Mesothelial cell of epicardium (in vitro differentiated cells): ENCODE results near the gene TTI1. TPM values are rescaled to one million over a fixed set of nuclear protein-coding genes. Genes with fewer than 3 reads are reported as not detected.

ENCODE experiments used
- DNase-seq, 2 experiments: peaks; one replicate each; pipeline ENCODE4 v3.0.0; 2021; ENCODE audit warnings: low spot score in 2 of 2; ENCODE audit not compliant: unreplicated experiment in 2 of 2
- H3K27ac Mint-ChIP-seq: 2 replicates; pipeline ENCODE4 v1.8.0; 2021; ENCODE audit warnings: mixed read lengths
- H3K27me3 Mint-ChIP-seq: 2 replicates; pipeline ENCODE4 v1.8.0; 2021; ENCODE audit warnings: low read depth, mixed read lengths
- H3K36me3 Mint-ChIP-seq: 2 replicates; pipeline ENCODE4 v1.8.0; 2021; ENCODE audit warnings: mixed read lengths
- H3K4me1 Mint-ChIP-seq: 2 replicates; pipeline ENCODE4 v1.8.0; 2021; ENCODE audit warnings: mixed read lengths
- H3K4me3 Mint-ChIP-seq: 2 replicates; pipeline ENCODE4 v1.8.0; 2021; ENCODE audit warnings: mild to moderate bottlenecking, moderate library complexity, mixed read lengths
- H3K9me3 Mint-ChIP-seq: 2 replicates; pipeline ENCODE4 v1.8.0; 2021; ENCODE audit warnings: mixed read lengths
- CTCF ChIP-seq: fragments of 200-600 bp; sonication (generic); IDR thresholded peaks from one replicate; pipeline ENCODE4 v1.5.0; 2021; ENCODE audit warnings: antibody characterized with exemption; ENCODE audit not compliant: unreplicated experiment
- total RNA-seq: library from RNA; stranded (reverse); gene quantifications from 3 replicates; pipeline ENCODE4 v1.2.1, GENCODE V29; 2021

The TTI1 gene
- total RNA-seq, 1 donor from 2014 or later: 33.2 TPM

GRCh38 chr20:38044685-38045084 is 11.4 kb upstream of the TTI1 start:
- H3K27ac Mint-ChIP-seq: no peak overlapping the region
- DNase-seq: no peak

GRCh38 chr20:38043512-38044300 is 10.4 kb upstream of the TTI1 start:
- no peak for DNase-seq
- no peak for TF ChIP-seq CTCF
- H3K36me3 Mint-ChIP-seq: peaks cover 20% of the 10 kb centered on the region
- no peak overlapping the region for H3K27ac Mint-ChIP-seq
- peaks cover 15% of the 10 kb centered on the region for H3K4me1 Mint-ChIP-seq
- no peak overlapping the region for H3K4me3 Mint-ChIP-seq
- no peaks in the 10 kb centered on the region for H3K9me3 Mint-ChIP-seq
- H3K27me3 Mint-ChIP-seq: no peaks in the 10 kb centered on the region

More at GRCh38 chr20:38044685-38045084, 11.4 kb upstream of the TTI1 start:
- Mint-ChIP-seq H3K27me3 (no peaks in the 10 kb centered on the region), H3K4me1 (peaks cover 17% of the 10 kb centered on the region), H3K9me3 (no peaks in the 10 kb centered on the region), H3K4me3 (no peak overlapping the region), H3K36me3 (peaks cover 22% of the 10 kb centered on the region)
- TF ChIP-seq CTCF: no peak

- no peaks in the 10 kb centered on the region for H3K27me3 Mint-ChIP-seq
- H3K4me1 Mint-ChIP-seq: peaks cover 14% of the 10 kb centered on the region
- H3K4me3 Mint-ChIP-seq: no peak overlapping the region
- no peak for DNase-seq
- no peaks in the 10 kb centered on the region for H3K9me3 Mint-ChIP-seq
- H3K36me3 Mint-ChIP-seq: peaks cover 24% of the 10 kb centered on the region
- TF ChIP-seq CTCF: no peak
- no peak overlapping the region for H3K27ac Mint-ChIP-seq
Observed at GRCh38 chr20:38040276-38040675, 7.0 kb upstream of the TTI1 start.

- DNase-seq: no peak
- H3K9me3 Mint-ChIP-seq: no peaks in the 10 kb centered on the region
- peaks cover 16% of the 10 kb centered on the region for H3K36me3 Mint-ChIP-seq
- H3K27me3 Mint-ChIP-seq: no peaks in the 10 kb centered on the region
- H3K27ac Mint-ChIP-seq: no peak overlapping the region
- TF ChIP-seq CTCF: no peak
- peaks cover 34% of the 10 kb centered on the region for H3K4me1 Mint-ChIP-seq
- H3K4me3 Mint-ChIP-seq: no peak overlapping the region
Observed at GRCh38 chr20:38036366-38036765, 3.1 kb upstream of the TTI1 start.

GRCh38 chr20:38034961-38035360 is 1.7 kb upstream of the TTI1 start:
- Mint-ChIP-seq H3K36me3 (peaks cover 13% of the 10 kb centered on the region), H3K4me3 (peak overlapping the region; percentile 96), H3K9me3 (no peaks in the 10 kb centered on the region), H3K27ac (peak overlapping the region; percentile 96), H3K4me1 (peaks cover 40% of the 10 kb centered on the region), H3K27me3 (no peaks in the 10 kb centered on the region)
- no peak for TF ChIP-seq CTCF
- no peak for DNase-seq
